K562 (cell line): ENCODE measurements around the gene LPAR3. TPM values are rescaled to one million over a fixed set of nuclear protein-coding genes. Genes with fewer than 3 reads are reported as not detected.

Source experiments
- ATAC-seq: fragments of 200-7000 bp; cut with Tn5 transposase; 3 replicates; pipeline ENCODE4 v1.9.1; 2020; ENCODE audit warnings: moderate library complexity
- BruUV-seq: library from RNA; stranded (reverse); fragments of 400-500 nt; replicated peaks from 2 replicates; lab custom pipeline; 2021; lab: Mats Ljungman, UMichigan
- CTCF ChIA-PET: fragments of 300-600 bp; formaldehyde crosslinking; extraction: SDS; loops from one replicate; lab custom pipeline; 2021; ENCODE audit warnings: low intra/inter-chr PET ratio; lab: Yijun Ruan, JAX
- POLR2A ChIA-PET: fragments of 300-600, 350-650 bp; sonication (Branson Sonifier 250); formaldehyde crosslinking; extraction: SDS; loops from one replicate; lab custom pipeline; 2021; ENCODE audit warnings: antibody characterized with exemption, inconsistent platforms; lab: Yijun Ruan, JAX
- DNase-seq, 4 experiments: peaks; one replicate each; pipeline versions ENCODE4 v3.0.0 to v3.0.0-alpha.2; 2011 to 2018; ENCODE audit warnings: low spot score in 3 of 4, mixed read lengths in 3 of 4; ENCODE audit errors: extremely low read depth in 1 of 4
- FAIRE-seq: peaks from 2 replicates; lab custom pipeline; 2011; peaks lifted over from hg19 to GRCh38; lab: Jason Lieb, UNC
- H2AFZ ChIP-seq: 2 replicates; pipeline ENCODE4 v1.6.0; 2011; ENCODE audit warnings: low read depth, low read length, control low read depth, inconsistent platforms
- H3K27ac ChIP-seq: fragments of 200-600 bp; 3 replicates; pipeline ENCODE4 v1.8.0; 2011; ENCODE audit warnings: low read depth, mild to moderate bottlenecking, control low read depth, inconsistent platforms, low read length, moderate library complexity, mixed read lengths; ENCODE audit errors: extremely low read depth
- H3K27me3 ChIP-seq, 2 experiments: fragments of 300-600 bp in 1 of 2; 2 replicates in 1 of 2; 3 replicates in 1 of 2; pipeline versions ENCODE4 v1.6.0 to v1.8.0; 2011; ENCODE audit warnings: inconsistent platforms in 2 of 2, low read length in 2 of 2, mild to moderate bottlenecking in 1 of 2, mixed read lengths in 1 of 2, moderate library complexity in 1 of 2; ENCODE audit not compliant: control insufficient read depth in 2 of 2, insufficient read depth in 2 of 2
- H3K36me3 ChIP-seq: fragments of 300-600 bp; 3 replicates; pipeline ENCODE4 v1.8.0; 2011; ENCODE audit warnings: mild to moderate bottlenecking, low read length, inconsistent platforms; ENCODE audit not compliant: control insufficient read depth, insufficient read depth
- H3K4me1 ChIP-seq, 2 experiments: fragments of 200-600 bp in 1 of 2; replicated peaks in 1 of 2; 2 replicates in 1 of 2; 3 replicates in 1 of 2; pipeline versions ENCODE4 v1.5.1 to v1.8.0; 2011; ENCODE audit warnings: inconsistent platforms in 2 of 2, low read length in 2 of 2, mild to moderate bottlenecking in 1 of 2, mixed read lengths in 1 of 2, moderate library complexity in 1 of 2; ENCODE audit not compliant: control insufficient read depth in 2 of 2, insufficient read depth in 2 of 2
- H3K4me2 ChIP-seq: 2 replicates; pipeline ENCODE4 v1.6.1; 2011; ENCODE audit warnings: low read length, control low read depth, inconsistent platforms, mixed read lengths; ENCODE audit not compliant: insufficient read depth
- H3K4me3 ChIP-seq: fragments of 200-600 bp; sonication (generic), shearing (Covaris generic); 2 replicates; pipeline ENCODE4 v1.5.1; 2016; ENCODE audit warnings: control low read depth, inconsistent platforms
- H3K79me2 ChIP-seq: fragments of 200-600 bp; 3 replicates; pipeline ENCODE4 v1.8.0; 2011; ENCODE audit warnings: low read length, inconsistent platforms; ENCODE audit not compliant: control insufficient read depth, insufficient read depth
- H3K9ac ChIP-seq, 2 experiments: 2 replicates each; pipeline versions ENCODE4 v1.6.0 to v1.6.1; 2011; ENCODE audit warnings: low read depth in 2 of 2, low read length in 2 of 2, control low read depth in 1 of 2, inconsistent platforms in 1 of 2, mild to moderate bottlenecking in 1 of 2, mixed read lengths in 1 of 2; ENCODE audit not compliant: insufficient read depth in 1 of 2
- H3K9me1 ChIP-seq: one replicate; pipeline ENCODE4 v1.6.0; 2011; ENCODE audit warnings: inconsistent platforms, mild to moderate bottlenecking, low read length, moderate library complexity; ENCODE audit not compliant: control insufficient read depth, insufficient read depth
- H3K9me3 ChIP-seq: replicated peaks from 2 replicates; pipeline ENCODE4 v1.5.1; 2011; ENCODE audit warnings: low read depth, low read length, inconsistent platforms; ENCODE audit not compliant: control insufficient read depth, insufficient read depth
- H4K20me1 ChIP-seq: replicated peaks from 2 replicates; pipeline ENCODE4 v1.6.1; 2011; ENCODE audit warnings: low read length, inconsistent platforms, mixed read lengths; ENCODE audit not compliant: control insufficient read depth, insufficient read depth
- BDP1 ChIP-seq: IDR thresholded peaks from 3 replicates; pipeline ENCODE4 v1.6.1; 2011; ENCODE audit not compliant: insufficient read length, insufficient read depth
- DACH1 ChIP-seq: fragments of 450-650 bp; IDR thresholded peaks from 2 replicates; pipeline ENCODE4 v1.6.1; 2018; ENCODE audit not compliant: partially characterized antibody
- HOXB6 ChIP-seq: fragments of 250-450 bp; sonication (Bioruptor Pico); IDR thresholded peaks from 2 replicates; pipeline ENCODE4 v1.5.1; 2022; ENCODE audit warnings: mild to moderate bottlenecking, borderline replicate concordance
- MAFG ChIP-seq: fragments of 450-650 bp; conservative IDR thresholded peaks from 2 replicates; pipeline ENCODE4 v1.6.1; 2016; ENCODE audit warnings: missing genetic modification characterization, missing compliant biosample characterization
- RHOXF2B ChIP-seq: fragments of 250-450 bp; sonication (Bioruptor Pico); conservative IDR thresholded peaks from 2 replicates; pipeline ENCODE4 v1.5.1; 2021
- SRSF3 ChIP-seq: fragments of 200-400 bp; formaldehyde crosslinking; IDR thresholded peaks from 2 replicates; pipeline ENCODE4 v1.6.1; 2016; ENCODE audit warnings: mild to moderate bottlenecking, low read length, moderate library complexity; ENCODE audit not compliant: insufficient read depth
- STAG1 ChIP-seq: sonication (generic); formaldehyde crosslinking; IDR thresholded peaks from 2 replicates; pipeline ENCODE4 v1.5.0; 2020; ENCODE audit warnings: missing genetic modification reagents, borderline replicate concordance
- XRCC4 ChIP-seq: IDR thresholded peaks from one replicate; pipeline ENCODE4 v1.6.1; 2011; ENCODE audit not compliant: insufficient read depth, insufficient read length; ENCODE audit errors: extremely low read depth
- ZZZ3 ChIP-seq: fragments of 450-650 bp; IDR thresholded peaks from 2 replicates; pipeline ENCODE4 v1.6.1; 2016; ENCODE audit warnings: antibody characterized with exemption, mild to moderate bottlenecking, moderate library complexity
- WGBS: fragments of 100-300 bp; shearing (Covaris generic); methylation state at CpG from one replicate; pipeline ENCODE4 v1.1.6; 2016; ENCODE audit warnings: low coverage, mixed read lengths; ENCODE audit not compliant: insufficient coverage; ENCODE audit errors: missing lambda C conversion rate; 5-methylcytosine and 5-hydroxymethylcytosine counted together
- in situ Hi-C: fragments of 300-500 bp; cut with MboI; formaldehyde crosslinking; loops from 4 replicates; pipeline ENCODE4 v1.15.0; 2018; ENCODE audit warnings: inconsistent platforms, mixed read lengths
- intact Hi-C: fragments of 100-400 bp; cut with micrococcal nuclease; formaldehyde crosslinking; loops from 2 replicates; pipeline ENCODE4 v1.14.2; 2022
- polyA plus RNA-seq, 8 experiments: library from polyadenylated mRNA; depleted of rRNA in 4 of 8; stranded (reverse) in 5 of 8; unstranded in 3 of 8; fragments of >200 nt; fragmentation: Nextera tagmentation in 2 of 8; fragmentation: Illumina TruSeq in 1 of 8; extraction: Ambion mirVana in 2 of 8; extraction: Trizol in 1 of 8; gene quantifications; 2 replicates each; pipeline versions ENCODE4 v1.2.1 to v1.2.3, GENCODE V29; 2011 to 2014; ENCODE audit warnings: inconsistent platforms in 1 of 8, missing spikeins in 1 of 8
- total RNA-seq, 7 experiments: library from RNA; depleted of rRNA in 6 of 7; stranded (reverse); fragments of >200 nt in 6 of 7; fragmentation: Illumina TruSeq in 2 of 7; extraction: Trizol in 2 of 7; gene quantifications; 2 replicates each; pipeline versions ENCODE4 v1.2.1 to v1.2.3, GENCODE V29; 2011 to 2021; ENCODE audit warnings: low replicate concordance in 1 of 7
- TF ChIP-seq, protein P1 (sequence below): fragments of 450-650 bp; IDR thresholded peaks from one replicate; pipeline ENCODE4 v1.6.1; 2018; ENCODE audit warnings: mild to moderate bottlenecking, moderate library complexity; ENCODE audit not compliant: partially characterized antibody
- TF ChIP-seq, protein P2 (sequence below): fragments of 250-450 bp; sonication (Bioruptor Pico); IDR thresholded peaks from 2 replicates; pipeline ENCODE4 v1.8.0; 2022; ENCODE audit warnings: inconsistent platforms
- TF ChIP-seq, protein P3 (sequence below): sonication (generic); formaldehyde crosslinking; IDR thresholded peaks from 2 replicates; pipeline ENCODE4 v1.8.1; 2023; ENCODE audit warnings: mild to moderate bottlenecking, missing genetic modification reagents, moderate library complexity
- TF ChIP-seq, protein P4 (sequence below), 2 experiments: fragments of 450-650 bp; conservative IDR thresholded peaks; 2 replicates each; pipeline ENCODE4 v1.6.1; 2017; ENCODE audit warnings: mild to moderate bottlenecking in 2 of 2, moderate library complexity in 2 of 2

The LPAR3 gene
- total and polyA plus RNA-seq, 9 of the 15 experiments (the other 6 are each of a cell fraction or from before 2014, with no cell fraction given) = 0.11 TPM; not detected in 8

DNA sequence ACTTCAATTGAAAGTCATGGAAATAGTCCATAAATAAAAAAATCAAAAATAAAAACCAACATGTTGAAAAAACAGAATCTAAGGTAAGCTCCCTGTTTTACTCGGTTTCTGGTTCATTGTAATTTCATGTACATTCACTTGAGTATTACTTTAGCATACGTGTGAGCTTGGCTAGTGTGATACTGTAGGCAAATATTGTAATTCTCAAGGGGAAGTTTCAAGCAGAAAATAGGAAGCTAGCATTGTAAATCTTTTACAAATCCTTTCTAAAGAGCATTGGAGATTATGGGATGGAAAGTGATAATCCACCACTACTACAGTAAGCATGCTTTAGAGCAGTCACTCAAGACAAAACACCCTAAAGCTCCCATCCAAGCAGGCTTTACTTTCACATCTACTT is 3.3 kb upstream of the LPAR3 start:
- H3K4me1 ChIP-seq = peaks cover 0 to 9% of the 10 kb centered on the region in 2 experiments; a peak in 1 of 5 replicates
- WGBS = 0% methylated on average over 2 of the region's 2 CpGs
- TF ChIP-seq HOXB6 = no peak
- TF ChIP-seq, protein P1, sequence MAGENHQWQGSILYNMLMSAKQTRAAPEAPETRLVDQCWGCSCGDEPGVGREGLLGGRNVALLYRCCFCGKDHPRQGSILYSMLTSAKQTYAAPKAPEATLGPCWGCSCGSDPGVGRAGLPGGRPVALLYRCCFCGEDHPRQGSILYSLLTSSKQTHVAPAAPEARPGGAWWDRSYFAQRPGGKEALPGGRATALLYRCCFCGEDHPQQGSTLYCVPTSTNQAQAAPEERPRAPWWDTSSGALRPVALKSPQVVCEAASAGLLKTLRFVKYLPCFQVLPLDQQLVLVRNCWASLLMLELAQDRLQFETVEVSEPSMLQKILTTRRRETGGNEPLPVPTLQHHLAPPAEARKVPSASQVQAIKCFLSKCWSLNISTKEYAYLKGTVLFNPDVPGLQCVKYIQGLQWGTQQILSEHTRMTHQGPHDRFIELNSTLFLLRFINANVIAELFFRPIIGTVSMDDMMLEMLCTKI = no peak
- TF ChIP-seq DACH1 = no peak
- no peak for TF ChIP-seq RHOXF2B
- TF ChIP-seq, protein P2, sequence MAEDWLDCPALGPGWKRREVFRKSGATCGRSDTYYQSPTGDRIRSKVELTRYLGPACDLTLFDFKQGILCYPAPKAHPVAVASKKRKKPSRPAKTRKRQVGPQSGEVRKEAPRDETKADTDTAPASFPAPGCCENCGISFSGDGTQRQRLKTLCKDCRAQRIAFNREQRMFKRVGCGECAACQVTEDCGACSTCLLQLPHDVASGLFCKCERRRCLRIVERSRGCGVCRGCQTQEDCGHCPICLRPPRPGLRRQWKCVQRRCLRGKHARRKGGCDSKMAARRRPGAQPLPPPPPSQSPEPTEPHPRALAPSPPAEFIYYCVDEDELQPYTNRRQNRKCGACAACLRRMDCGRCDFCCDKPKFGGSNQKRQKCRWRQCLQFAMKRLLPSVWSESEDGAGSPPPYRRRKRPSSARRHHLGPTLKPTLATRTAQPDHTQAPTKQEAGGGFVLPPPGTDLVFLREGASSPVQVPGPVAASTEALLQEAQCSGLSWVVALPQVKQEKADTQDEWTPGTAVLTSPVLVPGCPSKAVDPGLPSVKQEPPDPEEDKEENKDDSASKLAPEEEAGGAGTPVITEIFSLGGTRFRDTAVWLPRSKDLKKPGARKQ (CRISPR knock-in tag) = no peak
- TF ChIP-seq BDP1 = no peak
- TF ChIP-seq MAFG = no peak
- TF ChIP-seq STAG1 (CRISPR knock-in tag) = no peak
- TF ChIP-seq ZZZ3 = no peak
- TF ChIP-seq, protein P3, sequence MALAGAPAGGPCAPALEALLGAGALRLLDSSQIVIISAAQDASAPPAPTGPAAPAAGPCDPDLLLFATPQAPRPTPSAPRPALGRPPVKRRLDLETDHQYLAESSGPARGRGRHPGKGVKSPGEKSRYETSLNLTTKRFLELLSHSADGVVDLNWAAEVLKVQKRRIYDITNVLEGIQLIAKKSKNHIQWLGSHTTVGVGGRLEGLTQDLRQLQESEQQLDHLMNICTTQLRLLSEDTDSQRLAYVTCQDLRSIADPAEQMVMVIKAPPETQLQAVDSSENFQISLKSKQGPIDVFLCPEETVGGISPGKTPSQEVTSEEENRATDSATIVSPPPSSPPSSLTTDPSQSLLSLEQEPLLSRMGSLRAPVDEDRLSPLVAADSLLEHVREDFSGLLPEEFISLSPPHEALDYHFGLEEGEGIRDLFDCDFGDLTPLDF (CRISPR knock-in tag) = no peak
- TF ChIP-seq SRSF3 = no peak
- no peak for TF ChIP-seq XRCC4
- TF ChIP-seq, protein P4, sequence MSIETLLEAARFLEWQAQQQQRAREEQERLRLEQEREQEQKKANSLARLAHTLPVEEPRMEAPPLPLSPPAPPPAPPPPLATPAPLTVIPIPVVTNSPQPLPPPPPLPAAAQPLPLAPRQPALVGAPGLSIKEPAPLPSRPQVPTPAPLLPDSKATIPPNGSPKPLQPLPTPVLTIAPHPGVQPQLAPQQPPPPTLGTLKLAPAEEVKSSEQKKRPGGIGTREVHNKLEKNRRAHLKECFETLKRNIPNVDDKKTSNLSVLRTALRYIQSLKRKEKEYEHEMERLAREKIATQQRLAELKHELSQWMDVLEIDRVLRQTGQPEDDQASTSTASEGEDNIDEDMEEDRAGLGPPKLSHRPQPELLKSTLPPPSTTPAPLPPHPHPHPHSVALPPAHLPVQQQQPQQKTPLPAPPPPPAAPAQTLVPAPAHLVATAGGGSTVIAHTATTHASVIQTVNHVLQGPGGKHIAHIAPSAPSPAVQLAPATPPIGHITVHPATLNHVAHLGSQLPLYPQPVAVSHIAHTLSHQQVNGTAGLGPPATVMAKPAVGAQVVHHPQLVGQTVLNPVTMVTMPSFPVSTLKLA (conservative IDR thresholded peaks at IDR 0.05) = no peak
- ChIA-PET POLR2A (no interaction called here), CTCF (interaction anchor here (0.7 kb wide), 1 partner anchor 670 kb away, joined by 4 read pairs; no protein-coding TSS in a partner anchor)
- no peak overlapping the region for H3K4me3 ChIP-seq
- no peak for FAIRE-seq
- H3K79me2 ChIP-seq = no peaks in the 10 kb centered on the region
- H3K4me2 ChIP-seq = no peak overlapping the region
- DNase-seq = no peak
- no peak for ATAC-seq
- no peaks in the 10 kb centered on the region for H3K9me1 ChIP-seq
- H3K36me3 ChIP-seq = no peaks in the 10 kb centered on the region
- peaks cover 11 to 19% of the 10 kb centered on the region in 2 experiments; a peak in 4 of 5 replicates for H3K27me3 ChIP-seq
- intact Hi-C loops (no loop called here), in situ Hi-C loops (no loop called here)
- H2AFZ ChIP-seq = no peak overlapping the region
- H4K20me1 ChIP-seq = no peaks in the 10 kb centered on the region
- no peak overlapping the region for H3K27ac ChIP-seq
- no peaks in the 10 kb centered on the region for H3K9me3 ChIP-seq
- H3K9ac ChIP-seq = no peak overlapping the region
- no TSS peak for BruUV-seq
